Measurements from ENCODE around the gene MTERF4. TPM values are rescaled to one million over a fixed set of nuclear protein-coding genes. Genes with fewer than 3 reads are reported as not detected.

The MTERF4 gene
- total and polyA plus RNA-seq, 2 of the 13 experiments (the other 11 are each of a cell fraction or from before 2014, with no cell fraction given), result 50.5 to 59.8 TPM

DNA sequence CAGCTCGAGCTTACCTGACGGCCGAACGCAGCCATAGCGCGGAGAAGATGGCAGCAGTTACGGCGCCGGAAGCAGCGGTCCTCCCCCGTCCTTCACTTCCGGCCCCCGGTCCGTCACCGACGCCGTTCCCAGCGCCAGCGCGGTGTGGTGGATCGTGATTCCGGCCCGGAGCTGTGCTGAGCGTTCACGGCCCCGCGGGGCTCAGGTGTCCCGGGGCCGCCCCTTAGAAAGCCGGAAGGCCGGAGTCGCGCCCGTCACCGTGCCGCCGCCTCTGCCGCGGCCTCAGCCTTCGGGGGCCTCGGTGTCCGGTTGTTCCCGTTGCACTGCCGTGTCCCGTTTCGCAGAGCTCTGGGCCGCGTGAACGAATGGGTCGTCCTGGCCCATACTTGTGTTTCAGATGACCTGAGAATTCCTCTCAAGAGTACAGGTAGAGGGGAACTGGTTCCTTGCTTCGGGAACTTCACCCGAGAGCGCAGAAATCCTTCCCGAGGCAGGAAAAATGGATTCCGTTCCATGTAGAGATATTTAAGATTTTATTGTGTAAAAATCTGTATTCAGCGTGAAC lies at the start of gene MTERF4 (continued):
- TF ChIP-seq, protein P1, sequence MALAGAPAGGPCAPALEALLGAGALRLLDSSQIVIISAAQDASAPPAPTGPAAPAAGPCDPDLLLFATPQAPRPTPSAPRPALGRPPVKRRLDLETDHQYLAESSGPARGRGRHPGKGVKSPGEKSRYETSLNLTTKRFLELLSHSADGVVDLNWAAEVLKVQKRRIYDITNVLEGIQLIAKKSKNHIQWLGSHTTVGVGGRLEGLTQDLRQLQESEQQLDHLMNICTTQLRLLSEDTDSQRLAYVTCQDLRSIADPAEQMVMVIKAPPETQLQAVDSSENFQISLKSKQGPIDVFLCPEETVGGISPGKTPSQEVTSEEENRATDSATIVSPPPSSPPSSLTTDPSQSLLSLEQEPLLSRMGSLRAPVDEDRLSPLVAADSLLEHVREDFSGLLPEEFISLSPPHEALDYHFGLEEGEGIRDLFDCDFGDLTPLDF (CRISPR knock-in tag; IDR thresholded peaks at IDR 0.05), result peak; percentile 77
- TF ChIP-seq TAF15 (IDR thresholded peaks at IDR 0.05; ENCODE audit: low read depth, low read length, poor library complexity, severe bottlenecking) (peak; percentile 83), TCF7 (IDR thresholded peaks at IDR 0.05; ENCODE audit: low read depth) (no peak), ZFP36L2 (CRISPR knock-in tag; IDR thresholded peaks at IDR 0.05) (peak; percentile 97), ZNF333 (CRISPR knock-in tag; IDR thresholded peaks at IDR 0.05; ENCODE audit: borderline replicate concordance) (peak; percentile 77), ZNF138 (CRISPR knock-in tag; IDR thresholded peaks at IDR 0.05; ENCODE audit: low read depth) (peak; percentile 22; the same call in 1 of the 2 replicates), ZNF557 (CRISPR knock-in tag; IDR thresholded peaks at IDR 0.05) (peak; percentile 81), NFRKB (IDR thresholded peaks at IDR 0.05) (peak; percentile 78), U2AF2 (IDR thresholded peaks at IDR 0.05; ENCODE audit: low read depth, low read length) (no peak), RAD21 (CRISPR knock-in tag; IDR thresholded peaks at IDR 0.05) (peak; percentile 92), ZNF547 (CRISPR knock-in tag; IDR thresholded peaks at IDR 0.05) (peak; percentile 98), SRSF4 (IDR thresholded peaks at IDR 0.05; ENCODE audit: low read depth, low read length, poor library complexity, severe bottlenecking) (no peak)
- TF ChIP-seq, protein P2, sequence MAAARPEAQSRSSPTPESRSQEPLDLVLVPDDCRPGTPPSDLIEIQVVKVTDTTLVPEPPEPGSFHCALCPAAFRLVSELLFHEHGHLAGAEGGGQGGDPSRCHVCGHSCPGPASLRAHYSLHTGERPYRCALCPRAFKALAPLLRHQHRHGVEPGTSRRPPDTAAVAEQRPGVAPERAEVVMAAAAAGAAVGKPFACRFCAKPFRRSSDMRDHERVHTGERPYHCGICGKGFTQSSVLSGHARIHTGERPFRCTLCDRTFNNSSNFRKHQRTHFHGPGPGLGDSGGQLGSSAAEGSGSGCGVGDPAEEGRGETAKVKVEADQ (CRISPR knock-in tag; IDR thresholded peaks at IDR 0.05; ENCODE audit: borderline replicate concordance), result peak; percentile 100
- TF ChIP-seq, protein P3, sequence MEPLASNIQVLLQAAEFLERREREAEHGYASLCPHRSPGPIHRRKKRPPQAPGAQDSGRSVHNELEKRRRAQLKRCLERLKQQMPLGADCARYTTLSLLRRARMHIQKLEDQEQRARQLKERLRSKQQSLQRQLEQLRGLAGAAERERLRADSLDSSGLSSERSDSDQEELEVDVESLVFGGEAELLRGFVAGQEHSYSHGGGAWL (CRISPR knock-in tag; IDR thresholded peaks at IDR 0.05), result peak; percentile 98
- TF ChIP-seq, protein P4, sequence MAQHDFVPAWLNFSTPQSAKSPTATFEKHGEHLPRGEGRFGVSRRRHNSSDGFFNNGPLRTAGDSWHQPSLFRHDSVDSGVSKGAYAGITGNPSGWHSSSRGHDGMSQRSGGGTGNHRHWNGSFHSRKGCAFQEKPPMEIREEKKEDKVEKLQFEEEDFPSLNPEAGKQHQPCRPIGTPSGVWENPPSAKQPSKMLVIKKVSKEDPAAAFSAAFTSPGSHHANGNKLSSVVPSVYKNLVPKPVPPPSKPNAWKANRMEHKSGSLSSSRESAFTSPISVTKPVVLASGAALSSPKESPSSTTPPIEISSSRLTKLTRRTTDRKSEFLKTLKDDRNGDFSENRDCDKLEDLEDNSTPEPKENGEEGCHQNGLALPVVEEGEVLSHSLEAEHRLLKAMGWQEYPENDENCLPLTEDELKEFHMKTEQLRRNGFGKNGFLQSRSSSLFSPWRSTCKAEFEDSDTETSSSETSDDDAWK (CRISPR knock-in tag; IDR thresholded peaks at IDR 0.05), result no peak
- TF ChIP-seq, protein P5, sequence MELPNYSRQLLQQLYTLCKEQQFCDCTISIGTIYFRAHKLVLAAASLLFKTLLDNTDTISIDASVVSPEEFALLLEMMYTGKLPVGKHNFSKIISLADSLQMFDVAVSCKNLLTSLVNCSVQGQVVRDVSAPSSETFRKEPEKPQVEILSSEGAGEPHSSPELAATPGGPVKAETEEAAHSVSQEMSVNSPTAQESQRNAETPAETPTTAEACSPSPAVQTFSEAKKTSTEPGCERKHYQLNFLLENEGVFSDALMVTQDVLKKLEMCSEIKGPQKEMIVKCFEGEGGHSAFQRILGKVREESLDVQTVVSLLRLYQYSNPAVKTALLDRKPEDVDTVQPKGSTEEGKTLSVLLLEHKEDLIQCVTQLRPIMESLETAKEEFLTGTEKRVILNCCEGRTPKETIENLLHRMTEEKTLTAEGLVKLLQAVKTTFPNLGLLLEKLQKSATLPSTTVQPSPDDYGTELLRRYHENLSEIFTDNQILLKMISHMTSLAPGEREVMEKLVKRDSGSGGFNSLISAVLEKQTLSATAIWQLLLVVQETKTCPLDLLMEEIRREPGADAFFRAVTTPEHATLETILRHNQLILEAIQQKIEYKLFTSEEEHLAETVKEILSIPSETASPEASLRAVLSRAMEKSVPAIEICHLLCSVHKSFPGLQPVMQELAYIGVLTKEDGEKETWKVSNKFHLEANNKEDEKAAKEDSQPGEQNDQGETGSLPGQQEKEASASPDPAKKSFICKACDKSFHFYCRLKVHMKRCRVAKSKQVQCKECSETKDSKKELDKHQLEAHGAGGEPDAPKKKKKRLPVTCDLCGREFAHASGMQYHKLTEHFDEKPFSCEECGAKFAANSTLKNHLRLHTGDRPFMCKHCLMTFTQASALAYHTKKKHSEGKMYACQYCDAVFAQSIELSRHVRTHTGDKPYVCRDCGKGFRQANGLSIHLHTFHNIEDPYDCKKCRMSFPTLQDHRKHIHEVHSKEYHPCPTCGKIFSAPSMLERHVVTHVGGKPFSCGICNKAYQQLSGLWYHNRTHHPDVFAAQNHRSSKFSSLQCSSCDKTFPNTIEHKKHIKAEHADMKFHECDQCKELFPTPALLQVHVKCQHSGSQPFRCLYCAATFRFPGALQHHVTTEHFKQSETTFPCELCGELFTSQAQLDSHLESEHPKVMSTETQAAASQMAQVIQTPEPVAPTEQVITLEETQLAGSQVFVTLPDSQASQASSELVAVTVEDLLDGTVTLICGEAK (IDR thresholded peaks at IDR 0.05), result peak; percentile 98
- TF ChIP-seq, protein P5 (CRISPR knock-in tag; IDR thresholded peaks at IDR 0.05), result peak; percentile 94
